Thyroid gland (tissue), 4 donors: Measurements from ENCODE around the gene DNAH10. TPM values are rescaled to one million over a fixed set of nuclear protein-coding genes. Genes with fewer than 3 reads are reported as not detected.

ENCODE experiments used
- DNase-seq, 2 donors: peaks; one replicate each; pipeline ENCODE4 v3.0.0-alpha.2; 2019
- H3K27ac ChIP-seq, 3 donors: fragments of 200-600 bp; sonication (generic); 1 replicate in 2 of 3; 2 replicates in 1 of 3; pipeline ENCODE4 v1.5.1; 2016 to 2019; ENCODE audit warnings: mild to moderate bottlenecking in 1 of 3, moderate library complexity in 1 of 3
- H3K27me3 ChIP-seq: fragments of 200-600 bp; sonication (generic); one replicate; pipeline ENCODE4 v1.5.1; 2019
- H3K36me3 ChIP-seq, 2 donors: fragments of 200-600 bp; sonication (generic); one replicate each; pipeline ENCODE4 v1.5.1; 2016 to 2019
- H3K4me1 ChIP-seq, 2 donors: fragments of 200-600 bp; sonication (generic); one replicate each; pipeline ENCODE4 v1.5.1; 2017 to 2019
- H3K4me3 ChIP-seq, 3 donors: fragments of 200-600 bp; sonication (generic); replicated peaks in 1 of 3; 1 replicate in 2 of 3; 2 replicates in 1 of 3; pipeline ENCODE4 v1.5.1; 2016; ENCODE audit warnings: mild to moderate bottlenecking in 1 of 3
- H3K9me3 ChIP-seq: fragments of 200-600 bp; sonication (generic); one replicate; pipeline ENCODE4 v1.5.1; 2017
- POLR2A ChIP-seq, 2 donors: fragments of 450-650 bp; IDR thresholded peaks; one replicate each; pipeline ENCODE4 v1.6.1; 2017; ENCODE audit warnings: antibody characterized with exemption in 2 of 2, mild to moderate bottlenecking in 2 of 2, moderate library complexity in 1 of 2
- WGBS, 2 donors: methylation state at CpG; one replicate each; pipeline ENCODE4 v1.1.5; 2017; 5-methylcytosine and 5-hydroxymethylcytosine counted together
- intact Hi-C: fragments of 100-400 bp; cut with DNase I; formaldehyde crosslinking; loops from one replicate; pipeline ENCODE4 v1.15.1; 2023
- total RNA-seq, 4 donors: library from RNA; depleted of rRNA; stranded (reverse); fragments of >200 nt; gene quantifications; one replicate each; pipeline ENCODE4 v1.2.3, GENCODE V29; 2016
- TF ChIP-seq, protein P1 (sequence below), 6 experiments: fragments of 200-600 bp in 3 of 6; fragments of 450-650 bp in 3 of 6; sonication (generic) in 3 of 6; IDR thresholded peaks; one replicate each; pipeline ENCODE4 v1.5.1; 2016 to 2019; ENCODE audit warnings: antibody characterized with exemption in 6 of 6, mild to moderate bottlenecking in 2 of 6, inconsistent platforms in 1 of 6, moderate library complexity in 1 of 6

The DNAH10 gene
- total RNA-seq, 4 donors from 2014 or later = 0.10 to 0.33 (median 0.27) TPM; not detected in 1

GRCh38 chr12:123771261-123771660 lies 9.2 kb downstream of the DNAH10 start:
- TF ChIP-seq, protein P1, sequence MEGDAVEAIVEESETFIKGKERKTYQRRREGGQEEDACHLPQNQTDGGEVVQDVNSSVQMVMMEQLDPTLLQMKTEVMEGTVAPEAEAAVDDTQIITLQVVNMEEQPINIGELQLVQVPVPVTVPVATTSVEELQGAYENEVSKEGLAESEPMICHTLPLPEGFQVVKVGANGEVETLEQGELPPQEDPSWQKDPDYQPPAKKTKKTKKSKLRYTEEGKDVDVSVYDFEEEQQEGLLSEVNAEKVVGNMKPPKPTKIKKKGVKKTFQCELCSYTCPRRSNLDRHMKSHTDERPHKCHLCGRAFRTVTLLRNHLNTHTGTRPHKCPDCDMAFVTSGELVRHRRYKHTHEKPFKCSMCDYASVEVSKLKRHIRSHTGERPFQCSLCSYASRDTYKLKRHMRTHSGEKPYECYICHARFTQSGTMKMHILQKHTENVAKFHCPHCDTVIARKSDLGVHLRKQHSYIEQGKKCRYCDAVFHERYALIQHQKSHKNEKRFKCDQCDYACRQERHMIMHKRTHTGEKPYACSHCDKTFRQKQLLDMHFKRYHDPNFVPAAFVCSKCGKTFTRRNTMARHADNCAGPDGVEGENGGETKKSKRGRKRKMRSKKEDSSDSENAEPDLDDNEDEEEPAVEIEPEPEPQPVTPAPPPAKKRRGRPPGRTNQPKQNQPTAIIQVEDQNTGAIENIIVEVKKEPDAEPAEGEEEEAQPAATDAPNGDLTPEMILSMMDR (IDR thresholded peaks at IDR 0.05) = no peak
- no peak for TF ChIP-seq POLR2A (IDR thresholded peaks at IDR 0.05)
- Histone ChIP-seq H3K9me3 (no peaks in the 10 kb centered on the region), H3K36me3 (no peaks in the 10 kb centered on the region), H3K27ac (no peak overlapping the region), H3K27me3 (no peaks in the 10 kb centered on the region), H3K4me1 (no peaks in the 10 kb centered on the region), H3K4me3 (no peak overlapping the region)
- DNase-seq = no peak
- intact Hi-C loops = no loop called here
- WGBS, 2 donors = 85 to 89% methylated on average over 7 of the region's 7 CpGs

DNA sequence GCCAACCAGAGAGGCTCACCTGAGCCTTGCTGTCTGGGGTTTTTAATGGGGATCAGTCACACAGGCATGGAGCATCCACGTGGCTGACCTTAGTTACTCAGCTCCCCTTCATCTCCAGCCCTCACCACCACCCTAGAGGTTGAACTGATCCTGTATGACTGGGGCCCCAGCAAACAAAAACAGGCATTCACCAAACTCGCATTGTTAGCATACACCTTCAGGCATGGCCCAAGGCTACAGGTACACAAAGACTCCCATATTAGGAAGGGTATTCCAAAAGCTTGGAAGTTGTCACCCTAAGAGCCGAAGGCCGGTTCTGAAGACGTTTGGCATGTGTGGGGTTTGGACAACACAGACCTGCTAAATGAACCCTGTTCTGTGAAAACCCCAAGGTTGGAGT lies 10.0 kb downstream of the DNAH10 start:
- WGBS, 2 donors = 75 to 87% methylated on average over 4 to 5 of the region's 5 CpGs
- intact Hi-C loops = no loop called here
- H3K27me3 ChIP-seq = no peaks in the 10 kb centered on the region

GRCh38 chr12:123773375-123773774 lies 11.3 kb downstream of the DNAH10 start:
- H3K27me3 ChIP-seq = no peaks in the 10 kb centered on the region
- H3K27ac ChIP-seq = no peak overlapping the region
- DNase-seq = no peak
- intact Hi-C loops = no loop called here
- H3K4me3 ChIP-seq = no peak overlapping the region
- no peaks in the 10 kb centered on the region for H3K9me3 ChIP-seq
- 54 to 75% methylated on average over 1 of the region's 1 CpG for WGBS, 2 donors
- H3K4me1 ChIP-seq = no peaks in the 10 kb centered on the region
- H3K36me3 ChIP-seq = no peaks in the 10 kb centered on the region
- no peak for TF ChIP-seq POLR2A (IDR thresholded peaks at IDR 0.05)
- TF ChIP-seq, protein P1 (IDR thresholded peaks at IDR 0.05) = no peak

More for the DNA sequence above, 10.0 kb downstream of the DNAH10 start:
- no peak overlapping the region for H3K4me3 ChIP-seq
- H3K27ac ChIP-seq = no peak overlapping the region
- no peaks in the 10 kb centered on the region for H3K4me1 ChIP-seq
- no peaks in the 10 kb centered on the region for H3K9me3 ChIP-seq
- TF ChIP-seq, protein P1 (IDR thresholded peaks at IDR 0.05) = no peak
- no peak for TF ChIP-seq POLR2A (IDR thresholded peaks at IDR 0.05)
- no peaks in the 10 kb centered on the region for H3K36me3 ChIP-seq
- DNase-seq = no peak

GRCh38 chr12:123779551-123779950 lies 17.4 kb downstream of the DNAH10 start:
- Histone ChIP-seq H3K9me3 (no peaks in the 10 kb centered on the region), H3K27ac (no peak overlapping the region), H3K27me3 (no peaks in the 10 kb centered on the region), H3K4me3 (no peak overlapping the region), H3K4me1 (no peaks in the 10 kb centered on the region), H3K36me3 (no peaks in the 10 kb centered on the region)
- intact Hi-C loops = no loop called here
- no peak for DNase-seq
- TF ChIP-seq POLR2A (IDR thresholded peaks at IDR 0.05) = no peak
- TF ChIP-seq, protein P1 (IDR thresholded peaks at IDR 0.05) = no peak

- intact Hi-C loops = no loop called here
- WGBS, 2 donors = 83 to 88% methylated on average over 10 of the region's 10 CpGs
- Histone ChIP-seq H3K27me3 (no peaks in the 10 kb centered on the region), H3K9me3 (no peaks in the 10 kb centered on the region), H3K4me3 (no peak overlapping the region), H3K4me1 (no peaks in the 10 kb centered on the region), H3K27ac (no peak overlapping the region), H3K36me3 (no peaks in the 10 kb centered on the region)
- DNase-seq = no peak
- TF ChIP-seq POLR2A (IDR thresholded peaks at IDR 0.05) = no peak
- TF ChIP-seq, protein P1 (IDR thresholded peaks at IDR 0.05) = no peak
These were observed 21.1 kb downstream of the DNAH10 start for GRCh38 chr12:123782997-123783792.
